HCT116 (cell line): ENCODE data around the gene NAALADL2.

Source experiments
- EZH2 ChIP-seq: fragments of 200-600 bp; sonication (generic); IDR thresholded peaks from 2 replicates; pipeline ENCODE4 v1.6.1; 2017; ENCODE audit warnings: antibody characterized with exemption, mixed run types
- EZH2phosphoT487 ChIP-seq: fragments of 200-600 bp; IDR thresholded peaks from 2 replicates; pipeline ENCODE4 v1.6.1; 2018; ENCODE audit warnings: antibody characterized with exemption, borderline replicate concordance
- POLR2A ChIP-seq: IDR thresholded peaks from 2 replicates; pipeline ENCODE4 v1.7.0; 2011; ENCODE audit warnings: borderline replicate concordance; ENCODE audit not compliant: insufficient read depth, insufficient read length; ENCODE audit errors: extremely low read depth
- POLR2AphosphoS5 ChIP-seq: IDR thresholded peaks from 2 replicates; pipeline ENCODE4 v1.6.1; 2011; ENCODE audit warnings: mild to moderate bottlenecking, low read depth, low read length, moderate library complexity
- RAD21 ChIP-seq: IDR thresholded peaks from 2 replicates; pipeline ENCODE4 v1.6.1; 2012; ENCODE audit warnings: low read depth, mild to moderate bottlenecking
- SIN3A ChIP-seq: IDR thresholded peaks from 2 replicates; pipeline ENCODE4 v1.6.1; 2012; ENCODE audit warnings: low read depth
- SP1 ChIP-seq: IDR thresholded peaks from 2 replicates; pipeline ENCODE4 v1.6.1; 2012; ENCODE audit warnings: low read depth
- TCF7L2 ChIP-seq: IDR thresholded peaks from 2 replicates; pipeline ENCODE4 v1.7.0; 2011; ENCODE audit warnings: borderline replicate concordance, inconsistent platforms; ENCODE audit not compliant: insufficient read depth, insufficient read length; ENCODE audit errors: extremely low read depth
- TF ChIP-seq, protein P1 (sequence below): IDR thresholded peaks from 2 replicates; pipeline ENCODE4 v1.6.1; 2012
- TF ChIP-seq, protein P2 (sequence below), 3 experiments: fragments of 200-600 bp in 1 of 3; sonication (generic) in 1 of 3; IDR thresholded peaks in 2 of 3; conservative IDR thresholded peaks in 1 of 3; 2 replicates each; pipeline ENCODE4 v1.5.1; 2012 to 2017; ENCODE audit warnings: low read depth in 2 of 3, low read length in 2 of 3, antibody characterized with exemption in 1 of 3, borderline replicate concordance in 1 of 3, control low read depth in 1 of 3, mild to moderate bottlenecking in 1 of 3, mixed read lengths in 1 of 3, mixed run types in 1 of 3, moderate library complexity in 1 of 3; ENCODE audit not compliant: insufficient read depth in 1 of 3
- TF ChIP-seq, protein P3 (sequence below): IDR thresholded peaks from 2 replicates; pipeline ENCODE4 v1.6.1; 2012; ENCODE audit warnings: low read depth

DNA sequence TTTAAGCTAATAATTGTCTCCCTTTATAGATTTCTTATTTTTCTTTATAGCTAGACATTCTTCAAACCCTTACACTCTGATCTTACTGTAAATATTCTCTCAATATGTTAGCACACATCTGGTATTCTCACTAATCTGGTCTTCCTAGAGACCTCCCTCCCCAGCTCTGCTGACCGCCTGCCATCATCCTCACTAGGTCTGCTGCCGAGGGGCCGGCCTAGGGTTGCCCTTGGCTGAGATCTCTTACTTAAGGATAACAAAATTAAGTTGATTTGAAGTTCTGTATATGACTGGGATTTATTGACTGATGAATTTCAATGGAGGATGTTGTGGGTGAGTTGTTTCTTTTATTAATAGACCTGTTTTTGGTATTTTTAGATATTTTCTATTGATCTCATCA is 586.6 kb downstream of the NAALADL2 start:
- TF ChIP-seq, protein P1, sequence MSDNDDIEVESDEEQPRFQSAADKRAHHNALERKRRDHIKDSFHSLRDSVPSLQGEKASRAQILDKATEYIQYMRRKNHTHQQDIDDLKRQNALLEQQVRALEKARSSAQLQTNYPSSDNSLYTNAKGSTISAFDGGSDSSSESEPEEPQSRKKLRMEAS = no peak
- TF ChIP-seq POLR2AphosphoS5 (no peak), POLR2A (no peak), RAD21 (no peak), EZH2 (no peak), SP1 (no peak), EZH2phosphoT487 (no peak), TCF7L2 (no peak), SIN3A (no peak)
- TF ChIP-seq, protein P2, sequence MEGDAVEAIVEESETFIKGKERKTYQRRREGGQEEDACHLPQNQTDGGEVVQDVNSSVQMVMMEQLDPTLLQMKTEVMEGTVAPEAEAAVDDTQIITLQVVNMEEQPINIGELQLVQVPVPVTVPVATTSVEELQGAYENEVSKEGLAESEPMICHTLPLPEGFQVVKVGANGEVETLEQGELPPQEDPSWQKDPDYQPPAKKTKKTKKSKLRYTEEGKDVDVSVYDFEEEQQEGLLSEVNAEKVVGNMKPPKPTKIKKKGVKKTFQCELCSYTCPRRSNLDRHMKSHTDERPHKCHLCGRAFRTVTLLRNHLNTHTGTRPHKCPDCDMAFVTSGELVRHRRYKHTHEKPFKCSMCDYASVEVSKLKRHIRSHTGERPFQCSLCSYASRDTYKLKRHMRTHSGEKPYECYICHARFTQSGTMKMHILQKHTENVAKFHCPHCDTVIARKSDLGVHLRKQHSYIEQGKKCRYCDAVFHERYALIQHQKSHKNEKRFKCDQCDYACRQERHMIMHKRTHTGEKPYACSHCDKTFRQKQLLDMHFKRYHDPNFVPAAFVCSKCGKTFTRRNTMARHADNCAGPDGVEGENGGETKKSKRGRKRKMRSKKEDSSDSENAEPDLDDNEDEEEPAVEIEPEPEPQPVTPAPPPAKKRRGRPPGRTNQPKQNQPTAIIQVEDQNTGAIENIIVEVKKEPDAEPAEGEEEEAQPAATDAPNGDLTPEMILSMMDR (IDR thresholded peaks at IDR 0.05 in 2 of 3, conservative IDR thresholded peaks at IDR 0.05 in 1 of 3; ENCODE audit: borderline replicate concordance in 1 of 3, insufficient read depth in 1 of 3, low read depth in 2 of 3, low read length in 2 of 3) = no peak
- TF ChIP-seq, protein P3, sequence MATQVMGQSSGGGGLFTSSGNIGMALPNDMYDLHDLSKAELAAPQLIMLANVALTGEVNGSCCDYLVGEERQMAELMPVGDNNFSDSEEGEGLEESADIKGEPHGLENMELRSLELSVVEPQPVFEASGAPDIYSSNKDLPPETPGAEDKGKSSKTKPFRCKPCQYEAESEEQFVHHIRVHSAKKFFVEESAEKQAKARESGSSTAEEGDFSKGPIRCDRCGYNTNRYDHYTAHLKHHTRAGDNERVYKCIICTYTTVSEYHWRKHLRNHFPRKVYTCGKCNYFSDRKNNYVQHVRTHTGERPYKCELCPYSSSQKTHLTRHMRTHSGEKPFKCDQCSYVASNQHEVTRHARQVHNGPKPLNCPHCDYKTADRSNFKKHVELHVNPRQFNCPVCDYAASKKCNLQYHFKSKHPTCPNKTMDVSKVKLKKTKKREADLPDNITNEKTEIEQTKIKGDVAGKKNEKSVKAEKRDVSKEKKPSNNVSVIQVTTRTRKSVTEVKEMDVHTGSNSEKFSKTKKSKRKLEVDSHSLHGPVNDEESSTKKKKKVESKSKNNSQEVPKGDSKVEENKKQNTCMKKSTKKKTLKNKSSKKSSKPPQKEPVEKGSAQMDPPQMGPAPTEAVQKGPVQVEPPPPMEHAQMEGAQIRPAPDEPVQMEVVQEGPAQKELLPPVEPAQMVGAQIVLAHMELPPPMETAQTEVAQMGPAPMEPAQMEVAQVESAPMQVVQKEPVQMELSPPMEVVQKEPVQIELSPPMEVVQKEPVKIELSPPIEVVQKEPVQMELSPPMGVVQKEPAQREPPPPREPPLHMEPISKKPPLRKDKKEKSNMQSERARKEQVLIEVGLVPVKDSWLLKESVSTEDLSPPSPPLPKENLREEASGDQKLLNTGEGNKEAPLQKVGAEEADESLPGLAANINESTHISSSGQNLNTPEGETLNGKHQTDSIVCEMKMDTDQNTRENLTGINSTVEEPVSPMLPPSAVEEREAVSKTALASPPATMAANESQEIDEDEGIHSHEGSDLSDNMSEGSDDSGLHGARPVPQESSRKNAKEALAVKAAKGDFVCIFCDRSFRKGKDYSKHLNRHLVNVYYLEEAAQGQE = no peak
